Mesenchymal stem cell (in vitro differentiated cells and primary cell): ENCODE data around the gene MYO9A.

Experiments
- DNase-seq: peaks from one replicate; pipeline ENCODE4 v3.0.0-alpha.2; 2013
- H2AFZ ChIP-seq: one replicate; pipeline ENCODE4 v1.6.1; 2013; ENCODE audit warnings: low read depth, mild to moderate bottlenecking, control low read depth, inconsistent platforms, low read length, moderate library complexity
- H2AK5ac ChIP-seq: 2 replicates; pipeline ENCODE4 v1.6.1; 2013; ENCODE audit warnings: low read length, moderate library complexity, mild to moderate bottlenecking, inconsistent platforms; ENCODE audit not compliant: severe bottlenecking
- H2BK120ac ChIP-seq: one replicate; pipeline ENCODE4 v1.6.1; 2013; ENCODE audit warnings: low read depth, mild to moderate bottlenecking, inconsistent platforms, low read length, moderate library complexity
- H2BK12ac ChIP-seq, 2 experiments: one replicate each; pipeline ENCODE4 v1.6.1; 2013; ENCODE audit warnings: inconsistent platforms in 2 of 2, low read length in 2 of 2, mild to moderate bottlenecking in 2 of 2, moderate library complexity in 2 of 2, control low read depth in 1 of 2
- H2BK15ac ChIP-seq: one replicate; pipeline ENCODE4 v1.6.1; 2013; ENCODE audit warnings: mild to moderate bottlenecking, low read depth, inconsistent platforms; ENCODE audit not compliant: poor library complexity, severe bottlenecking
- H2BK5ac ChIP-seq: 2 replicates; pipeline ENCODE4 v1.6.1; 2013; ENCODE audit warnings: low read depth, mild to moderate bottlenecking, low read length, control low read depth, inconsistent platforms; ENCODE audit not compliant: poor library complexity, severe bottlenecking
- H3K14ac ChIP-seq, 2 experiments: one replicate each; pipeline ENCODE4 v1.6.1; 2013; ENCODE audit warnings: inconsistent platforms in 2 of 2, low read length in 2 of 2, control low read depth in 1 of 2, mild to moderate bottlenecking in 1 of 2, moderate library complexity in 1 of 2
- H3K18ac ChIP-seq, 2 experiments: one replicate each; pipeline ENCODE4 v1.6.1; 2013; ENCODE audit warnings: inconsistent platforms in 2 of 2, low read length in 2 of 2, control low read depth in 1 of 2, low read depth in 1 of 2, mild to moderate bottlenecking in 1 of 2
- H3K23ac ChIP-seq, 2 experiments: one replicate each; pipeline ENCODE4 v1.6.1; 2013; ENCODE audit warnings: inconsistent platforms in 2 of 2, low read length in 2 of 2, mild to moderate bottlenecking in 2 of 2, moderate library complexity in 2 of 2, control low read depth in 1 of 2
- H3K27ac ChIP-seq: 2 replicates; pipeline ENCODE4 v1.5.1; 2013; ENCODE audit warnings: mild to moderate bottlenecking, moderate library complexity, low read length, control low read depth, inconsistent platforms; ENCODE audit not compliant: poor library complexity, severe bottlenecking
- H3K27me3 ChIP-seq, 2 experiments: 2 replicates each; pipeline versions ENCODE4 v1.6.1 to v1.7.0; 2013; ENCODE audit warnings: low read length in 2 of 2, mild to moderate bottlenecking in 2 of 2, moderate library complexity in 2 of 2, control low read depth in 1 of 2, inconsistent platforms in 1 of 2; ENCODE audit not compliant: control insufficient read depth in 1 of 2, insufficient read depth in 1 of 2
- H3K36me3 ChIP-seq, 2 experiments: 2 replicates each; pipeline versions ENCODE4 v1.6.1 to v1.7.0; 2013; ENCODE audit warnings: low read length in 2 of 2, control low read depth in 1 of 2, inconsistent platforms in 1 of 2, low read depth in 1 of 2, mild to moderate bottlenecking in 1 of 2; ENCODE audit not compliant: insufficient read depth in 2 of 2, control insufficient read depth in 1 of 2
- H3K4ac ChIP-seq, 2 experiments: one replicate each; pipeline ENCODE4 v1.6.1; 2013; ENCODE audit warnings: inconsistent platforms in 2 of 2, low read length in 2 of 2, mild to moderate bottlenecking in 2 of 2, moderate library complexity in 2 of 2, control low read depth in 1 of 2, low read depth in 1 of 2
- H3K4me1 ChIP-seq: 2 replicates; pipeline ENCODE4 v1.6.1; 2013; ENCODE audit warnings: low read depth, low read length, control low read depth; ENCODE audit not compliant: control insufficient read depth, insufficient read depth
- H3K4me2 ChIP-seq: 2 replicates; pipeline ENCODE4 v1.6.1; 2013; ENCODE audit warnings: low read length, mild to moderate bottlenecking, inconsistent platforms; ENCODE audit not compliant: poor library complexity, severe bottlenecking
- H3K4me3 ChIP-seq, 2 experiments: 2 replicates each; pipeline versions ENCODE4 v1.5.1 to v1.7.0; 2013; ENCODE audit warnings: low read length in 2 of 2, mild to moderate bottlenecking in 2 of 2, control low read depth in 1 of 2, low read depth in 1 of 2; ENCODE audit not compliant: insufficient read depth in 1 of 2
- H3K79me1 ChIP-seq: replicated peaks from 2 replicates; pipeline ENCODE4 v1.6.1; 2013; ENCODE audit warnings: mild to moderate bottlenecking, control low read depth, low read length, inconsistent platforms; ENCODE audit not compliant: poor library complexity, severe bottlenecking
- H3K9ac ChIP-seq: 2 replicates; pipeline ENCODE4 v1.7.0; 2013; ENCODE audit warnings: mild to moderate bottlenecking, low read length, moderate library complexity
- H3K9me3 ChIP-seq: 2 replicates; pipeline ENCODE4 v1.7.0; 2013; ENCODE audit warnings: mild to moderate bottlenecking, low read length; ENCODE audit not compliant: control insufficient read depth
- H4K8ac ChIP-seq: one replicate; pipeline ENCODE4 v1.6.1; 2013; ENCODE audit warnings: inconsistent platforms, mild to moderate bottlenecking, low read length, moderate library complexity
- H4K91ac ChIP-seq: one replicate; pipeline ENCODE4 v1.6.1; 2013; ENCODE audit warnings: mild to moderate bottlenecking, low read length, inconsistent platforms
- WGBS: methylation state at CpG from one replicate; pipeline ENCODE4 v1.1.7; 2013; ENCODE audit warnings: mixed read lengths; 5-methylcytosine and 5-hydroxymethylcytosine counted together

Gene MYO9A

GRCh38 chr15:72099155-72099554 is 18.8 kb downstream of the MYO9A start:
- H2AFZ ChIP-seq: no peak overlapping the region
- no peak overlapping the region for H3K27ac ChIP-seq
- no peak for DNase-seq
- no peak overlapping the region for H3K4ac ChIP-seq
- no peak overlapping the region for H3K4me2 ChIP-seq
- H3K27me3 ChIP-seq: no peaks in the 10 kb centered on the region
- no peak overlapping the region for H2BK12ac ChIP-seq
- H3K9me3 ChIP-seq: no peaks in the 10 kb centered on the region
- H4K91ac ChIP-seq: no peak overlapping the region
- H3K18ac ChIP-seq: no peak overlapping the region
- no peak overlapping the region for H3K23ac ChIP-seq
- no peak overlapping the region for H2BK15ac ChIP-seq
- H3K4me3 ChIP-seq: no peak overlapping the region
- no peak overlapping the region for H3K14ac ChIP-seq
- no peak overlapping the region for H3K9ac ChIP-seq
- peaks cover 8% of the 10 kb centered on the region for H3K79me1 ChIP-seq
- H2BK120ac ChIP-seq: no peak overlapping the region
- WGBS: 96% methylated on average over 4 of the region's 4 CpGs
- no peak overlapping the region for H2AK5ac ChIP-seq
- H3K4me1 ChIP-seq: peaks cover 7% of the 10 kb centered on the region
- H3K36me3 ChIP-seq: no peaks in the 10 kb centered on the region
- no peak overlapping the region for H2BK5ac ChIP-seq
- H4K8ac ChIP-seq: peak overlapping the region; percentile 60

GRCh38 chr15:72098040-72098439 is 19.9 kb downstream of the MYO9A start:
- Histone ChIP-seq H2AK5ac (no peak overlapping the region), H3K27ac (peak overlapping the region; percentile 10), H3K27me3 (no peaks in the 10 kb centered on the region), H3K4me1 (peaks cover 3% of the 10 kb centered on the region), H3K4me3 (no peak overlapping the region), H2AFZ (no peak overlapping the region), H3K4ac (no peak overlapping the region), H4K8ac (no peak overlapping the region), H3K9me3 (no peaks in the 10 kb centered on the region), H3K14ac (no peak overlapping the region), H3K23ac (no peak overlapping the region), H3K18ac (no peak overlapping the region), H3K9ac (no peak overlapping the region), H2BK5ac (no peak overlapping the region), H2BK120ac (no peak overlapping the region), H4K91ac (no peak overlapping the region), H3K79me1 (peaks cover 8% of the 10 kb centered on the region), H3K4me2 (no peak overlapping the region), H2BK15ac (no peak overlapping the region), H3K36me3 (no peaks in the 10 kb centered on the region), H2BK12ac (no peak overlapping the region)
- no peak for DNase-seq

GRCh38 chr15:72096796-72097195 is 21.2 kb downstream of the MYO9A start:
- H2BK12ac ChIP-seq: no peak overlapping the region
- H3K4me1 ChIP-seq: peaks cover 3% of the 10 kb centered on the region
- no peak for DNase-seq
- no peak overlapping the region for H4K8ac ChIP-seq
- no peak overlapping the region for H2BK120ac ChIP-seq
- no peak overlapping the region for H3K4ac ChIP-seq
- H2AK5ac ChIP-seq: no peak overlapping the region
- H3K4me3 ChIP-seq: no peak overlapping the region
- H4K91ac ChIP-seq: no peak overlapping the region
- H3K79me1 ChIP-seq: peaks cover 13% of the 10 kb centered on the region
- no peak overlapping the region for H3K14ac ChIP-seq
- H2AFZ ChIP-seq: no peak overlapping the region
- no peak overlapping the region for H3K23ac ChIP-seq
- H3K27me3 ChIP-seq: no peaks in the 10 kb centered on the region
- H3K27ac ChIP-seq: no peak overlapping the region
- H3K4me2 ChIP-seq: no peak overlapping the region
- H3K36me3 ChIP-seq: no peaks in the 10 kb centered on the region
- H2BK5ac ChIP-seq: no peak overlapping the region
- H3K9me3 ChIP-seq: no peaks in the 10 kb centered on the region
- H2BK15ac ChIP-seq: no peak overlapping the region
- H3K18ac ChIP-seq: no peak overlapping the region
- WGBS: no CpG with 5 or more reads among the region's 1 CpG
- no peak overlapping the region for H3K9ac ChIP-seq

GRCh38 chr15:72092691-72093090 is 25.3 kb downstream of the MYO9A start:
- DNase-seq: no peak
- Histone ChIP-seq H3K4ac (no peak overlapping the region), H3K4me2 (no peak overlapping the region), H3K4me3 (no peak overlapping the region), H3K9me3 (no peaks in the 10 kb centered on the region), H2BK12ac (no peak overlapping the region), H3K23ac (no peak overlapping the region), H3K36me3 (peaks cover 0 to 6% of the 10 kb centered on the region in 2 experiments), H3K9ac (no peak overlapping the region), H2BK120ac (no peak overlapping the region), H2BK15ac (no peak overlapping the region), H3K14ac (no peak overlapping the region), H2BK5ac (no peak overlapping the region), H2AFZ (no peak overlapping the region), H3K4me1 (no peaks in the 10 kb centered on the region), H3K18ac (no peak overlapping the region), H2AK5ac (no peak overlapping the region), H3K27ac (no peak overlapping the region), H4K8ac (no peak overlapping the region), H4K91ac (no peak overlapping the region), H3K27me3 (no peaks in the 10 kb centered on the region), H3K79me1 (peaks cover 22% of the 10 kb centered on the region)
